Uterus (tissue), 2 donors: ENCODE data around the gene QDPR.

ENCODE experiments used
- POLR2A ChIP-seq, 2 donors: fragments of 450-650 bp; IDR thresholded peaks; one replicate each; pipeline ENCODE4 v1.6.1; 2016; ENCODE audit warnings: antibody characterized with exemption in 2 of 2, mild to moderate bottlenecking in 1 of 2, moderate library complexity in 1 of 2
- TF ChIP-seq, protein P1 (sequence below), 4 experiments: fragments of 200-600 bp in 2 of 4; fragments of 450-650 bp in 2 of 4; sonication (generic) in 2 of 4; IDR thresholded peaks; one replicate each; pipeline ENCODE4 v1.5.1; 2016 to 2019; ENCODE audit warnings: antibody characterized with exemption in 4 of 4, mild to moderate bottlenecking in 2 of 4, moderate library complexity in 1 of 4

DNA sequence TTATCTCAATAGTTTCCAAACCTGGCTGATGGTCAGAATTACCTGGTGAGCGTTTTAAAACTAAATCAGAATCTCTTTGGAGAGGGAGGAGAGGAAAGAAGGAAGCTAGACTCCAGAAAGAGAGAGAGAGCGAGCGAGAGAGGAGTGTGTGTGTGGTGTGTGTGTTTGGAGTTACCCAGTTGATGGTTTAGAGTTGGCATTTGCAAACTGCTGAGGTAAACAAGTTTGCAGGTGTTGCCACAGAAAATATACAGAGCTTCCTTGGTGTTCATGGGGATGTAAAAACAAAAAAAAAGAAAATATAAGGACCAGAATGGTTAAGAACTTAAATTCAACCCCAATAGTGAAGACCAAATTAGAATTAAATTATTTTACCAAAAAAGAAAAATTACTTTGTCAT is 38.7 kb upstream of the QDPR start:
- no peak for TF ChIP-seq POLR2A (IDR thresholded peaks at IDR 0.05)
- TF ChIP-seq, protein P1, sequence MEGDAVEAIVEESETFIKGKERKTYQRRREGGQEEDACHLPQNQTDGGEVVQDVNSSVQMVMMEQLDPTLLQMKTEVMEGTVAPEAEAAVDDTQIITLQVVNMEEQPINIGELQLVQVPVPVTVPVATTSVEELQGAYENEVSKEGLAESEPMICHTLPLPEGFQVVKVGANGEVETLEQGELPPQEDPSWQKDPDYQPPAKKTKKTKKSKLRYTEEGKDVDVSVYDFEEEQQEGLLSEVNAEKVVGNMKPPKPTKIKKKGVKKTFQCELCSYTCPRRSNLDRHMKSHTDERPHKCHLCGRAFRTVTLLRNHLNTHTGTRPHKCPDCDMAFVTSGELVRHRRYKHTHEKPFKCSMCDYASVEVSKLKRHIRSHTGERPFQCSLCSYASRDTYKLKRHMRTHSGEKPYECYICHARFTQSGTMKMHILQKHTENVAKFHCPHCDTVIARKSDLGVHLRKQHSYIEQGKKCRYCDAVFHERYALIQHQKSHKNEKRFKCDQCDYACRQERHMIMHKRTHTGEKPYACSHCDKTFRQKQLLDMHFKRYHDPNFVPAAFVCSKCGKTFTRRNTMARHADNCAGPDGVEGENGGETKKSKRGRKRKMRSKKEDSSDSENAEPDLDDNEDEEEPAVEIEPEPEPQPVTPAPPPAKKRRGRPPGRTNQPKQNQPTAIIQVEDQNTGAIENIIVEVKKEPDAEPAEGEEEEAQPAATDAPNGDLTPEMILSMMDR (IDR thresholded peaks at IDR 0.05) = no peak
